ENCODE results near the gene SCRN2. TPM values are rescaled to one million over a fixed set of nuclear protein-coding genes. Genes with fewer than 3 reads are reported as not detected.
A peak's percentile ranks its signal among the peaks of the same experiment; 100 is the strongest.

The SCRN2 gene
- total and polyA plus RNA-seq, 8 donors = 26.4 to 47.7 (median 39.0) TPM

- intact Hi-C loops (cut with DNase I) = no loop called here
- Histone ChIP-seq H3K27ac (no peak overlapping the region), H3K9me3 (no peaks in the 10 kb centered on the region), H3K4me3 (no peak overlapping the region), H3K27me3 (no peaks in the 10 kb centered on the region), H3K36me3 (peaks cover 0 to 32% of the 10 kb centered on the region in 2 donors), H3K4me1 (peaks cover 8 to 43% of the 10 kb centered on the region in 2 donors)
- DNase-seq (no peak), ATAC-seq (no peak)
- no peak for TF ChIP-seq CTCF (IDR thresholded peaks at IDR 0.05)
Observed at GRCh38 chr17:47837401-47838039, 3.6 kb downstream of the SCRN2 start.

- Histone ChIP-seq H3K36me3 (peaks cover 0 to 32% of the 10 kb centered on the region in 2 donors), H3K9me3 (no peaks in the 10 kb centered on the region), H3K4me3 (no peak overlapping the region), H3K27ac (no peak overlapping the region), H3K27me3 (no peaks in the 10 kb centered on the region), H3K4me1 (peaks cover 12 to 48% of the 10 kb centered on the region in 2 donors)
- no peak for TF ChIP-seq CTCF (IDR thresholded peaks at IDR 0.05)
- intact Hi-C loops (cut with DNase I) = no loop called here
- DNase-seq (no peak), ATAC-seq (no peak)
Observed at GRCh38 chr17:47836601-47837000, 4.5 kb downstream of the SCRN2 start.

GRCh38 chr17:47834756-47835155 lies 6.3 kb downstream of the SCRN2 start:
- Histone ChIP-seq H3K4me3 (no peak overlapping the region), H3K36me3 (peaks cover 0 to 32% of the 10 kb centered on the region in 2 donors), H3K9me3 (no peaks in the 10 kb centered on the region), H3K27ac (peak overlapping the region; percentile 26 to 60), H3K4me1 (peaks cover 13 to 45% of the 10 kb centered on the region in 2 donors), H3K27me3 (no peaks in the 10 kb centered on the region)
- no peak for TF ChIP-seq CTCF (IDR thresholded peaks at IDR 0.05)
- intact Hi-C loops (cut with DNase I) = no loop called here
- DNase-seq (no peak), ATAC-seq (no peak)

- H3K36me3 ChIP-seq = peaks cover 0 to 37% of the 10 kb centered on the region in 2 donors
- ATAC-seq = peak; percentile 21
- no peak for TF ChIP-seq CTCF (IDR thresholded peaks at IDR 0.05)
- peak overlapping the region; percentile 61 to 89 for H3K4me3 ChIP-seq
- no peak for DNase-seq
- intact Hi-C loops (cut with DNase I) = no loop called here
- no peaks in the 10 kb centered on the region for H3K9me3 ChIP-seq
- peaks cover 13 to 41% of the 10 kb centered on the region in 2 donors for H3K4me1 ChIP-seq
- H3K27me3 ChIP-seq = no peaks in the 10 kb centered on the region
- H3K27ac ChIP-seq = peak overlapping the region in 1 of 2 donors; percentile 81
Observed at GRCh38 chr17:47831934-47832327, 9.1 kb downstream of the SCRN2 start.

- H3K9me3 ChIP-seq = no peaks in the 10 kb centered on the region
- DNase-seq (peak; percentile 94 to 97 (median 95)), ATAC-seq (peak; percentile 97)
- no peak for TF ChIP-seq CTCF (IDR thresholded peaks at IDR 0.05)
- H3K27ac ChIP-seq = peak within 1 kb of the TSS; percentile 28 to 81
- intact Hi-C loops (cut with DNase I) = no loop called here
- H3K4me1 ChIP-seq = peaks cover 13 to 41% of the 10 kb centered on the region in 2 donors
- peak within 1 kb of the TSS; percentile 61 to 89 for H3K4me3 ChIP-seq
- H3K36me3 ChIP-seq = peaks cover 0 to 37% of the 10 kb centered on the region in 2 donors
- no peaks in the 10 kb centered on the region for H3K27me3 ChIP-seq
Observed at GRCh38 chr17:47831003-47831933, 9.8 kb downstream of the SCRN2 start, which contains the start of the genes LRRC46 and MRPL10. Gene LRRC46 (plus strand): TSS chr17:47831670. CDS start chr17:47831990, 320 bp downstream. Gene MRPL10 (minus strand): TSS chr17:47831541. CDS start chr17:47831511, 30 bp downstream.
